Left ventricle myocardium inferior (tissue), 1 donor: Measurements from ENCODE around the gene PCDH15. TPM values are rescaled to one million over a fixed set of nuclear protein-coding genes. Genes with fewer than 3 reads are reported as not detected.

Experiments used
- DNase-seq: peaks from one replicate; pipeline ENCODE4 v3.0.0-alpha.2; 2020
- H3K27ac ChIP-seq: fragments of 200-600 bp; replicated peaks from 2 replicates; pipeline ENCODE4 v1.8.0; 2021
- H3K27me3 ChIP-seq: fragments of 200-600 bp; 2 replicates; pipeline ENCODE4 v1.8.0; 2021; ENCODE audit warnings: low read depth
- H3K36me3 ChIP-seq: fragments of 200-600 bp; 2 replicates; pipeline ENCODE4 v1.8.0; 2021
- H3K4me1 ChIP-seq: fragments of 200-600 bp; 2 replicates; pipeline ENCODE4 v1.8.0; 2021
- H3K4me3 ChIP-seq: fragments of 200-600 bp; 2 replicates; pipeline ENCODE4 v1.8.0; 2021; ENCODE audit warnings: mild to moderate bottlenecking, moderate library complexity
- H3K9me3 ChIP-seq: fragments of 200-600 bp; replicated peaks from 2 replicates; pipeline ENCODE4 v1.8.0; 2021
- intact Hi-C: fragments of 100-400 bp; cut with micrococcal nuclease; formaldehyde crosslinking; loops from one replicate; pipeline ENCODE4 v1.11.0; 2022
- total RNA-seq: library from RNA; stranded (reverse); fragmentation: NEBNext Ultra II Directional; extraction: Animal tissue kit (Norgen Biotek cat#: 25700); gene quantifications from one replicate; pipeline ENCODE4 v1.2.1, GENCODE V29; 2021
- TF ChIP-seq, protein P1 (sequence below): fragments of 200-600 bp; IDR thresholded peaks from 2 replicates; pipeline ENCODE4 v1.8.0; 2021; ENCODE audit warnings: antibody characterized with exemption, mild to moderate bottlenecking, borderline replicate concordance
- donor health status: DM: no; HTN: yes; CAD: no; lungs with severe emphysema.

PCDH15 gene
- total RNA-seq, 1 donor from 2014 or later, result 0.19 TPM

DNA sequence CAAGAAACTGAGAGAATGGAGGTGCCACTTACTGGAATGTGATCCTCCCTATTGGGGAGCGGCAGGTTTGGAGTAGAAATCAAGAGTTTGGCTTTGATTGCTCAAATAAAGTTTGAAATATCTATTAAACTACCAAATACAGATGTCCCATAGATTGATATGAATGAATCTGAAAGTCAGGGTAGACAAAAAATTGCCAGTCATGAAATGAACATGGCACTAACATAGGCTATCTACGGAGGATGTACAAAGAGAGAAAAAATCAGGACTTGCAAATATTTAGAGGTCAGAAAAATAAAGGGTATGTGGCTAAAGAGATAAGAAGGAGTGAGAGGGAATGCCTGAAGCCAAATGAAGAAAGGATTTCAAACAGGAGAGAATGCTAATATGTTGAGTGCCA is 119.9 kb downstream of the PCDH15 start:
- H3K4me1 ChIP-seq, result no peaks in the 10 kb centered on the region
- DNase-seq, result no peak
- intact Hi-C loops, result no loop called here
- no peaks in the 10 kb centered on the region for H3K27me3 ChIP-seq
- H3K36me3 ChIP-seq, result no peaks in the 10 kb centered on the region
- H3K4me3 ChIP-seq, result no peak overlapping the region
- H3K9me3 ChIP-seq, result no peaks in the 10 kb centered on the region
- TF ChIP-seq, protein P1, sequence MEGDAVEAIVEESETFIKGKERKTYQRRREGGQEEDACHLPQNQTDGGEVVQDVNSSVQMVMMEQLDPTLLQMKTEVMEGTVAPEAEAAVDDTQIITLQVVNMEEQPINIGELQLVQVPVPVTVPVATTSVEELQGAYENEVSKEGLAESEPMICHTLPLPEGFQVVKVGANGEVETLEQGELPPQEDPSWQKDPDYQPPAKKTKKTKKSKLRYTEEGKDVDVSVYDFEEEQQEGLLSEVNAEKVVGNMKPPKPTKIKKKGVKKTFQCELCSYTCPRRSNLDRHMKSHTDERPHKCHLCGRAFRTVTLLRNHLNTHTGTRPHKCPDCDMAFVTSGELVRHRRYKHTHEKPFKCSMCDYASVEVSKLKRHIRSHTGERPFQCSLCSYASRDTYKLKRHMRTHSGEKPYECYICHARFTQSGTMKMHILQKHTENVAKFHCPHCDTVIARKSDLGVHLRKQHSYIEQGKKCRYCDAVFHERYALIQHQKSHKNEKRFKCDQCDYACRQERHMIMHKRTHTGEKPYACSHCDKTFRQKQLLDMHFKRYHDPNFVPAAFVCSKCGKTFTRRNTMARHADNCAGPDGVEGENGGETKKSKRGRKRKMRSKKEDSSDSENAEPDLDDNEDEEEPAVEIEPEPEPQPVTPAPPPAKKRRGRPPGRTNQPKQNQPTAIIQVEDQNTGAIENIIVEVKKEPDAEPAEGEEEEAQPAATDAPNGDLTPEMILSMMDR, result no peak
- H3K27ac ChIP-seq, result no peak overlapping the region

DNA sequence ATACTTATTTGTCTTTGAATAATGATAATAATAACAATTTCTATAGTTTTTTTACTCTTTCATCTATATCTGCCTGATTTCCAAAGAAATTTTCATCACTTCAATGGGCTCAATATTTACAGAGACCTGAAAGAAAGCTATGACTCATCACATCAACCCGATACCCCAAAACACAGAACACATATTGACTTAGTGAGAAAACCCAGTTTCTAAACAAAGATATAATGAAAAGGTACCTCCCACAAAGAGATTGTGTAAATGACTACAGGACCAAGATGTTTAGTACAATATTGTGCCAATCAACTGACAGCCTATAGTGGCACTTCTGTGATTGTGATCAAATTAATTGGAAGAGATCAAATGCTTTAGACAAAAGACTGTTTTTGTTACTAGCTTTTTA is 133.9 kb downstream of the PCDH15 start:
- no peaks in the 10 kb centered on the region for H3K4me1 ChIP-seq
- H3K27ac ChIP-seq, result no peak overlapping the region
- TF ChIP-seq, protein P1, result no peak
- intact Hi-C loops, result no loop called here
- no peaks in the 10 kb centered on the region for H3K36me3 ChIP-seq
- DNase-seq, result no peak
- no peaks in the 10 kb centered on the region for H3K9me3 ChIP-seq
- H3K27me3 ChIP-seq, result no peaks in the 10 kb centered on the region
- no peak overlapping the region for H3K4me3 ChIP-seq

DNA sequence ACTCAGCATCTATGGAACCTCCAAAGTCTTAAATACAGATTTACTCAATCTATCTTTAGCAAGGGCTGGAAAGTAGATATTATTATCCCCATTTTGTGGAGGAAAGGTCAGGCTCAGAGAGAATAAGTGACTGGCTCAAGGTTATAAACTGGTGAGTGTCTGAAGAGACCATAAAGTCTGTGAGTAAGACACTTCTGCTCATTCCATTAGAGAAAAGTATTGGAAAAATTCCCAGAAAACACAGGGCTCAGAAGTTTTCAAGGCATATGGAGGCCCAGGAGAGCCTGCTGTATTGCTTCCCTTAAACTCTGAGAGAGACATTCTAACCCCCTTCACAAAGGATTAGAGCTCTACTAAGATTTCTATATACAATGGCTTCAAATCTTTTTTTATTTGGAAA is 134.8 kb downstream of the PCDH15 start:
- intact Hi-C loops, result no loop called here
- Histone ChIP-seq H3K4me3 (no peak overlapping the region), H3K36me3 (no peaks in the 10 kb centered on the region), H3K9me3 (no peaks in the 10 kb centered on the region), H3K4me1 (no peaks in the 10 kb centered on the region), H3K27me3 (no peaks in the 10 kb centered on the region), H3K27ac (no peak overlapping the region)
- no peak for DNase-seq
- TF ChIP-seq, protein P1, result no peak

DNA sequence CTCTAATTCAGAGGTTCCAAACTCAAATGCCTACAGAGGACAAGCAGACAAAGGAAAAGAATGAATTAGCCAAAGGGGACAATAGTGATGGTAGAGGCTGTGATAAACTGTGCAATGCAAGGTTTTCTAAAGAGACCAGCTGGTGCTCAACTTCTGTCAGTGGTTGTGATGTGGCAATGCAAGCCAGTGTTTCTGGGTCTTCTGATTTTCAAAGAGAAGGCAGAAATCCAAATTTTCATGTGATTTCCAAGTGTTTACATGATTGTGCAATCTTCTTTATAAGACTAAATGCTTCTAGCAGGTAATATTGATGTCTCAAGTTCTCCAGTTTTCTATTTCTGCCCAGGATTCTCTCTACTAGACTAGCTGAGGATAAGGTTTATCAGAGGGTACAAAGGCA is 135.9 kb downstream of the PCDH15 start:
- intact Hi-C loops, result no loop called here
- Histone ChIP-seq H3K4me3 (no peak overlapping the region), H3K36me3 (no peaks in the 10 kb centered on the region), H3K27me3 (no peaks in the 10 kb centered on the region), H3K27ac (no peak overlapping the region), H3K4me1 (no peaks in the 10 kb centered on the region), H3K9me3 (no peaks in the 10 kb centered on the region)
- no peak for DNase-seq
- TF ChIP-seq, protein P1, result no peak

DNA sequence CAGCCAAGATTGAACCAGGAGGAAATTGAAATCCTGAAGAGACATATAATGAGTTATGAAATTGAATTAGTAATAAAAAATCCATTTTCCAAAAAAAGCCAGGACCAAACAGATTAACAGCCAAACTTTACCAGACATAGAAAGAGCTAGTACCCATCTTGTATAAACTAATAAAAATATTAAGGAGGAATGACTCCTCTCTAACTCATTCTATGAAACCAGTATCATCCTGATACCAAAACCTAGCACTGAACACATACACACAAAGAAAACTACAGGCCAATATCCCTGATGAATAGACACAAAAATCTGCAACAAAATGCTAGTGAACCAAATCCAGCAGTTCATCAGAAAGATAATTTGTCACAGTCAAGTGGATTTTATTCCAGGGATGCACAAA is 140.6 kb downstream of the PCDH15 start:
- Histone ChIP-seq H3K4me3 (no peak overlapping the region), H3K27me3 (no peaks in the 10 kb centered on the region), H3K4me1 (no peaks in the 10 kb centered on the region), H3K36me3 (no peaks in the 10 kb centered on the region), H3K9me3 (peaks cover 18% of the 10 kb centered on the region), H3K27ac (no peak overlapping the region)
- DNase-seq, result no peak
- TF ChIP-seq, protein P1, result no peak
- intact Hi-C loops, result no loop called here

DNA sequence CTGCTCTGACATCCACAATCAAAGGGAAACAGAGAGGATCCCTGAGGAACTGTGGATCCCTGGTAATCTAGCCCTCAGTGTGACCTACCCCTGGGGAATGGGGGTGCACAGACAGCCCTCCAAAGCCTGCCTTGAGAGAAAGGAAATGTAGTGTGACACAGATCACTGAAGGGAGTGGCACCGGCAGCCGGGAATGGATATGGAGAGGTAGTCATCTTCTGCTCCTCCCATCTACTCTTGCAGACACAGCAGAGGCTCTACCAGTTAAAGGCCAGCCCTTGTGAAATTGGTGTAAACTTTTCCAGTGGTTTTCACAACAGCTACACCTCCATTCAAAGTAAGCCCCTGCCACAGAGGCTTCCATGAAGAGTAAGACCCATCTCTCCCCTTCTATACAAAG is 144.4 kb downstream of the PCDH15 start:
- Histone ChIP-seq H3K27ac (no peak overlapping the region), H3K4me1 (no peaks in the 10 kb centered on the region), H3K4me3 (no peak overlapping the region), H3K9me3 (peaks cover 18% of the 10 kb centered on the region), H3K27me3 (no peaks in the 10 kb centered on the region), H3K36me3 (no peaks in the 10 kb centered on the region)
- TF ChIP-seq, protein P1, result no peak
- intact Hi-C loops, result no loop called here
- DNase-seq, result no peak
